Psoas muscle (tissue), 8 donors: ENCODE results near the gene NRGN. TPM values are rescaled to one million over a fixed set of nuclear protein-coding genes. Genes with fewer than 3 reads are reported as not detected.
A peak's percentile ranks its signal among the peaks of the same experiment; 100 is the strongest.

ENCODE experiments used
- ATAC-seq, 4 donors: fragments of 200-7000 bp; cut with Tn5 transposase; one replicate each; pipeline ENCODE4 v1.9.1; 2020; ENCODE audit warnings: moderate library complexity in 3 of 4, mild to moderate bottlenecking in 2 of 4
- DNase-seq, 2 donors: peaks; one replicate each; pipeline ENCODE4 v3.0.0-alpha.2; 2020
- H3K27ac ChIP-seq: fragments of 200-600 bp; one replicate; pipeline ENCODE4 v1.8.0; 2022
- H3K27me3 ChIP-seq, 3 donors: fragments of 200-600 bp in 1 of 3; one replicate each; pipeline versions ENCODE4 v1.6.1 to v1.8.0; 2013 to 2022; ENCODE audit warnings: low read length in 2 of 3, mild to moderate bottlenecking in 2 of 3, moderate library complexity in 1 of 3; ENCODE audit not compliant: insufficient read depth in 3 of 3
- H3K36me3 ChIP-seq, 2 donors: fragments of 200-600 bp in 1 of 2; one replicate each; pipeline versions ENCODE4 v1.6.1 to v1.8.0; 2013 to 2022; ENCODE audit warnings: low read depth in 1 of 2, mild to moderate bottlenecking in 1 of 2, moderate library complexity in 1 of 2; ENCODE audit not compliant: insufficient read depth in 1 of 2
- H3K4me1 ChIP-seq: fragments of 200-600 bp; one replicate; pipeline ENCODE4 v1.8.0; 2022
- H3K4me3 ChIP-seq: fragments of 200-600 bp; one replicate; pipeline ENCODE4 v1.8.0; 2022; ENCODE audit warnings: mild to moderate bottlenecking
- H3K9me3 ChIP-seq: fragments of 200-600 bp; one replicate; pipeline ENCODE4 v1.8.0; 2022
- WGBS, 3 donors: extraction: QIAGEN DNeasy Blood & Tissue Kit; methylation state at CpG; one replicate each; pipeline versions ENCODE4 v1.1.6 to v1.1.7; 2013; 5-methylcytosine and 5-hydroxymethylcytosine counted together
- intact Hi-C, 2 donors: fragments of 100-400 bp; cut with DNase I; formaldehyde crosslinking; loops; one replicate each; pipeline versions ENCODE4 v1.11.0 to v1.14.2; 2022
- polyA plus RNA-seq, 3 donors: library from polyadenylated mRNA; stranded (reverse); fragments of 200-250 nt; gene quantifications; one replicate each; pipeline ENCODE4 v1.2.3, GENCODE V29; 2013
- total RNA-seq, 4 donors: library from RNA; stranded (reverse); fragmentation: NEBNext Ultra II Directional in 2 of 4; extraction: Animal tissue kit (Norgen Biotek cat#: 25700) in 2 of 4; gene quantifications; one replicate each; pipeline versions ENCODE4 v1.2.1 to v1.2.4, GENCODE V29; 2021 to 2023
- TF ChIP-seq, protein P1 (sequence below): fragments of 200-600 bp; IDR thresholded peaks from one replicate; pipeline ENCODE4 v1.8.0; 2022; ENCODE audit warnings: antibody characterized with exemption
- donor health status: healthy with polysubstance abuse.
- donor health status: DM: no; HTN: no; CAD: no; lungs with moderate emphysema.
- donor health status: Bipolar disorder and iron deficiency.
- donor health status: healthy.
- donor health status: DM: yes; HTN: yes; CAD: no.
- donor health status: DM: no; HTN: no; CAD: no.
- donor health status: DM: no; HTN: no; CAD: no.
- donor health status: DM: yes; HTN: yes; CAD: no.

NRGN gene
- total and polyA plus RNA-seq, 7 donors: 0.69 to 2.1 (median 1.0) TPM

DNA sequence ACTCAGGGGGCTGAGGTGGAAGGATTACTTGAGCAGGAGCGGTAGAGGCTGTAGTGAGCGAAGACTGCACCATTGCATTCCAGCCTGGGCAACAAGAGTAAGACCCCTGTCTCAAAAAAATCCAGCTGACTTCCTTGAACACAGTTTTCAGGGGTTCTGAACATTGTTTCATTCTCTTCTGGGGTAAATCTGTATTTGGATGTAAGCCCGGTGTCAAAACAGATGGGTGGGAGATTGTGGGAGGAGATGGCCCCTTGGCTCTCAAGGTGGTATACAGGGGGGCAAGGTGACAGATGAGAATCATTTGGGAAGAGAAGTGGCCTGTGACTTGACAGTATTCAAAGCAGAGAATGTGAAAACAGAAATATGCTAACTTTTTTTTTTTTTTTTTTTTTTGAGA lies 17.6 kb downstream of the NRGN start:
- DNase-seq (no peak), ATAC-seq (no peak)
- Histone ChIP-seq H3K27me3 (peaks cover 0 to 52% (median 21%) of the 10 kb centered on the region in 3 donors), H3K9me3 (no peaks in the 10 kb centered on the region), H3K4me1 (peaks cover 18% of the 10 kb centered on the region), H3K4me3 (no peak overlapping the region), H3K27ac (no peak overlapping the region), H3K36me3 (peaks cover 0 to 6% of the 10 kb centered on the region in 2 donors)
- TF ChIP-seq, protein P1, sequence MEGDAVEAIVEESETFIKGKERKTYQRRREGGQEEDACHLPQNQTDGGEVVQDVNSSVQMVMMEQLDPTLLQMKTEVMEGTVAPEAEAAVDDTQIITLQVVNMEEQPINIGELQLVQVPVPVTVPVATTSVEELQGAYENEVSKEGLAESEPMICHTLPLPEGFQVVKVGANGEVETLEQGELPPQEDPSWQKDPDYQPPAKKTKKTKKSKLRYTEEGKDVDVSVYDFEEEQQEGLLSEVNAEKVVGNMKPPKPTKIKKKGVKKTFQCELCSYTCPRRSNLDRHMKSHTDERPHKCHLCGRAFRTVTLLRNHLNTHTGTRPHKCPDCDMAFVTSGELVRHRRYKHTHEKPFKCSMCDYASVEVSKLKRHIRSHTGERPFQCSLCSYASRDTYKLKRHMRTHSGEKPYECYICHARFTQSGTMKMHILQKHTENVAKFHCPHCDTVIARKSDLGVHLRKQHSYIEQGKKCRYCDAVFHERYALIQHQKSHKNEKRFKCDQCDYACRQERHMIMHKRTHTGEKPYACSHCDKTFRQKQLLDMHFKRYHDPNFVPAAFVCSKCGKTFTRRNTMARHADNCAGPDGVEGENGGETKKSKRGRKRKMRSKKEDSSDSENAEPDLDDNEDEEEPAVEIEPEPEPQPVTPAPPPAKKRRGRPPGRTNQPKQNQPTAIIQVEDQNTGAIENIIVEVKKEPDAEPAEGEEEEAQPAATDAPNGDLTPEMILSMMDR: no peak
- WGBS, 3 donors: 55 to 58% (median 57%) methylated on average over 3 of the region's 3 CpGs
- intact Hi-C loops: no loop called here

DNA sequence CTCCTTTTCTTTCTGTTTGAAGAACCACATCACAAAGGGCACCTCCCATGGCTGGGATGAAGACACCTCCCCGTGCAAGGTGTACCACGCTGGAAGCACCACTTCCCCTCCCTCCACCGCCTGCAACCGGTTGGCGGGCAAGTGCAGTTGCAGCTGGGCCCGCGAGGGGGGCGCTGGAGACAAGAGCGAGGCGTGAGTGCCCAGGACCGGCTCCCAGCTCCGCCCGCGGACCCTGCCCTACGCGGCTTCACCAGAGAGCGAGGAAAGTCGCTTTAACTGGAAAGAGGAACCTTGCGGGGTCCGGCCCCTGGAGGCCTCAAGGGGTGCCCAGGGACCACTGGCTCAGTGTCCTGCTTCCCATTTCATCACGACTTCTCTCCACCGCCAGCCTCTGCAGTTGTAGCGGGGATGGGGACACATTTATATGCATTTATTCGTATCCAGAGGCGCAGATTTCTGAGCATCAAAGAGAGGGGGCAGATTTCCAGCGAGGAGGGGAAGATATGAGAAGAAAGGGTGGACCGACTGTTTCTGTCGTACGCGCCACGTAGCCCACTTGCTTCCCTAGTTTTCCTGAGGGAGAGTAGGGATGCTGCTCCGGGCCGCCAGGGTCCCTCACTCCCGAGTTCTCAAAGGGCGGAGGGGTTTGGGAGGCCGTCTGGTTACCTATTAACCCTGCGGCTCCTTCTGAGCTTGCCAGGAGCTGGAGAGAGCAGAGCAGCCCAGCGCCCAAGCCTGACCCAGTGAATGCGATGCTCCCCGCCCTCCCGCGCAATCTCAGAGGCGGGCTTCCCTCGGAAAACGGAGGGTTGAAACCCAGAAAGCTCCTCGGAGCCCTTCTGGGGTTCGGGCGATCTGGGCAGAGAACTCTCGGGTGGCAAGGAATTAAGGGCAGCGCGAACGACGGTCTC lies 18.9 kb downstream of the NRGN start:
- intact Hi-C loops: no loop called here
- Histone ChIP-seq H3K9me3 (no peaks in the 10 kb centered on the region), H3K4me3 (peak overlapping the region; percentile 74), H3K27me3 (peaks cover 0 to 60% (median 26%) of the 10 kb centered on the region in 3 donors), H3K4me1 (peaks cover 27% of the 10 kb centered on the region), H3K36me3 (peaks cover 0 to under 1% of the 10 kb centered on the region in 2 donors), H3K27ac (peak overlapping the region; percentile 81)
- peak; percentile 74 to 78 for DNase-seq
- TF ChIP-seq, protein P1: peak; percentile 66
- 6 to 12% (median 10%) methylated on average over 53 of the region's 53 CpGs for WGBS, 3 donors
- ATAC-seq: peak; percentile 66 to 76 (median 72)

DNA sequence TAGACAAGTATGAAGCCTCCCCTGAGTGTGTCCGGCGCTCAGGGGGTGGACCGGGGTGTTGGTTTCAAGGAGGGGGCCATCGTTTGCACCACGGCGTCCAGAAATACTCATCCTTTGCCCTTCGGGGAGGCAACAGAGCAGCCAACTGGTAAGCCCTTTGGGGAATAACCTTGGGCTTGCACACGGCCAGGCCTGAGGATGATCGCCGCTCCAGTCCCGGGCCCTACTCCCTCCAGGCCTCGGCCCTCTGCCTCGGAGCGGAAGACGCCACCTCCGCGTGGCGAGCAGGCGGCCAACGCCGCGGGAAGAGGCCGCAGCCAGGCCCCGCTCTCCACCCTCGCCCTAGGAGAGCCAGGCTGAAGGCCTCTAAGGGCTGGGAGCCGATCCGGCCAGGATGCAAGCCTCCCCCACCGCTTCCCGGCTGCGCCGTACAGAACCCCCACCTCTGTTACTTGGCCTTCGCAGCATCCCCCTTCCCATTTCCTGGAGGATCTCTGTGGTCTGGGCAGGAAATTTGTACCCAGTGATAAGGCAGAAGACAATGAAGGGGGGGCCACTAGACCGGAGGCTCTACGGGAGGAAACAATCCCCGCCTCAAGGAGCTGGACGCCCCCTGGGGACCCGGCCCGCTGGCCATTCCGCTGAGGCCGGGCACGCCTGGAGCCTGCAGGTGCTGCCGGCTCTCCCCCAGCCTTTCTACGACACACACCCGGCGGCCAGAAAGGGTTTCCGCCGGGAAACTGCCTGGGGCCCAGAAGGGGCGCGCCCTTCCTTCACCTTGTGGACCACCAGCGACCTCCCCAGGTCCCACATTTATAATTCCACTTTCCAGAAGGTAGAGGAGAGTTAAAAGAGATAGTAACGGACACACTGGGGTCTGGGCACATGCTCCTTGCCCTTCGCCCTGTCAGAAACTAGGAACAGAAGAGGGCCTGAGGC lies 19.8 kb downstream of the NRGN start:
- Histone ChIP-seq H3K27ac (peak overlapping the region; percentile 81), H3K4me3 (peak overlapping the region; percentile 74), H3K9me3 (no peaks in the 10 kb centered on the region), H3K4me1 (peaks cover 27% of the 10 kb centered on the region), H3K27me3 (peaks cover 0 to 60% (median 26%) of the 10 kb centered on the region in 3 donors), H3K36me3 (no peaks in the 10 kb centered on the region)
- ATAC-seq (peak; percentile 27 to 51 (median 46)), DNase-seq (peak; percentile 52 to 76)
- intact Hi-C loops: loop anchor here in 1 of 2 donors (5.0 kb wide), 2 partner anchors 78 to 87 kb away; partner anchors contain the start of genes SIAE and SPA17
- TF ChIP-seq, protein P1: no peak
- WGBS, 3 donors: 44 to 56% (median 44%) methylated on average over 50 to 52 of the region's 52 CpGs

DNA sequence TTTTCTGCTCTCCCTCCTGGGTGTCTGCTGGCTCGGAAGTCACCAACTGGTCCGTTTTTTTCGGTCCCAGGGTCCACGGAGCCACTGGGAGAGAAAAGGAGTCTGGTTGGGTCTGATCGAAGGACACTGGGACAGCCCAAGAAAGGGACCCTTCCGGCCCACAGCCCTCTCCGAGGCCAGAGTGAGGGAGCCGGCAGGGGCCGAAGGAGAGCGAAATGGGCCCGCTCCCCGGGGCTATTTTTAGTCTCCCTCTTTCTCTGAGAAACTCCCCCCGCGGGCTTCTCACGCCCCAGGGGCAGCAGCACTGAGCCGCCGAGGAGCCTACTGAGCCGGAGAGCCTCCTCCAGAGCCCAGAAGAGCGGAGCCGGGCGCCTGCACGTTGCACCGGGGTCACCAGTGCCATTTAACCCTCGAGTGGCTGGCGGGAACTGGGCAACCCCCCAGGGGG lies 20.5 kb downstream of the NRGN start:
- H3K36me3 ChIP-seq: peaks cover 0 to 4% of the 10 kb centered on the region in 2 donors
- peak; percentile 24 to 69 for DNase-seq
- intact Hi-C loops: loop anchor here in 1 of 2 donors (5.0 kb wide), 2 partner anchors 77 to 88 kb away; partner anchors contain the start of genes SIAE and SPA17
- H3K4me3 ChIP-seq: peak overlapping the region; percentile 74
- 7 to 22% (median 10%) methylated on average over 25 of the region's 25 CpGs for WGBS, 3 donors
- no peaks in the 10 kb centered on the region for H3K9me3 ChIP-seq
- peak in 2 of 4 donors; percentile 9 to 21 for ATAC-seq
- H3K4me1 ChIP-seq: peaks cover 27% of the 10 kb centered on the region
- peak overlapping the region; percentile 81 for H3K27ac ChIP-seq
- TF ChIP-seq, protein P1: no peak
- H3K27me3 ChIP-seq: peaks cover 0 to 60% (median 26%) of the 10 kb centered on the region in 3 donors
